ENCODE measurements around the gene SBK2. TPM values are rescaled to one million over a fixed set of nuclear protein-coding genes. Genes with fewer than 3 reads are reported as not detected.

The SBK2 gene
- polyA plus RNA-seq, 1 of the 3 experiments (the other 2 are of a cell fraction): 0.20 TPM

GRCh38 chr19:55578761-55579747 lies 42.1 kb upstream of the SBK2 start (continued):
- no peak for TF ChIP-seq REST (IDR thresholded peaks at IDR 0.05; ENCODE audit: low read depth, low read length)

GRCh38 chr19:55578031-55578760 lies 41.3 kb upstream of the SBK2 start:
- Histone ChIP-seq H3K36me3 (replicated peaks in 1 of 2; ENCODE audit: control insufficient read depth in 1 of 2, insufficient read depth in 2 of 2, low read length in 1 of 2) (peaks cover 0 to 10% of the 10 kb centered on the region in 2 experiments), H3K4me3 (ENCODE audit: low read depth in 2 of 2, low read length in 1 of 2) (no peak overlapping the region), H3K4me1 (ENCODE audit: control insufficient read depth in 1 of 2, insufficient read depth in 2 of 2, low read depth in 1 of 2, low read length in 1 of 2) (peaks cover 0 to 11% of the 10 kb centered on the region in 2 experiments; a peak in 1 of 4 replicates), H3K4me2 (no peak overlapping the region), H3K9me2 (no peaks in the 10 kb centered on the region), H4K20me1 (ENCODE audit: insufficient read depth) (no peaks in the 10 kb centered on the region), H3K79me2 (ENCODE audit: insufficient read depth) (peaks cover 20% of the 10 kb centered on the region), H3K9me3 (no peaks in the 10 kb centered on the region), H3K27ac (ENCODE audit: low read depth in 2 of 2, low read length in 1 of 2) (no peak overlapping the region), H2AFZ (ENCODE audit: low read depth) (no peak overlapping the region), H3K9ac (no peak overlapping the region), H3K27me3 (ENCODE audit: insufficient read depth) (no peaks in the 10 kb centered on the region), H3F3A (replicated peaks; ENCODE audit: insufficient read depth) (no peaks in the 10 kb centered on the region)
- ChIA-PET CTCF (no interaction called here), POLR2A (no interaction called here)
- WGBS (ENCODE audit: low lambda C conversion rate): 97% methylated on average over 42 of the region's 83 CpGs
- TF ChIP-seq USF1 (IDR thresholded peaks at IDR 0.05; ENCODE audit: borderline replicate concordance, low read depth): no peak
- TF ChIP-seq RXRA (IDR thresholded peaks at IDR 0.05; ENCODE audit: borderline replicate concordance, low read depth): no peak
- no peak for TF ChIP-seq RFX5 (IDR thresholded peaks at IDR 0.05; ENCODE audit: low read length)
- TF ChIP-seq MXI1 (IDR thresholded peaks at IDR 0.05; ENCODE audit: low read depth, low read length): no peak
- TF ChIP-seq FOXJ3 (CRISPR knock-in tag; IDR thresholded peaks at IDR 0.05): no peak
- no peak for TF ChIP-seq FOXM1 (IDR thresholded peaks at IDR 0.05; ENCODE audit: low read depth)
- no peak for TF ChIP-seq RCOR1 (IDR thresholded peaks at IDR 0.05; ENCODE audit: low read length)
- TF ChIP-seq CTCF (IDR thresholded peaks at IDR 0.05): no peak
- no peak for TF ChIP-seq USF2 (IDR thresholded peaks at IDR 0.05; ENCODE audit: borderline replicate concordance, low read depth, low read length)
- no peak for TF ChIP-seq JUND (IDR thresholded peaks at IDR 0.05)
- no peak for TF ChIP-seq IRF3 (IDR thresholded peaks at IDR 0.05; ENCODE audit: low read depth, low read length)
- no peak for TF ChIP-seq PBX3 (IDR thresholded peaks at IDR 0.05)
- TF ChIP-seq SMC3 (IDR thresholded peaks at IDR 0.05; ENCODE audit: low read depth, low read length): no peak
- TF ChIP-seq NFIC (IDR thresholded peaks at IDR 0.05; ENCODE audit: borderline replicate concordance): no peak
- no peak for TF ChIP-seq EP300 (IDR thresholded peaks at IDR 0.05; ENCODE audit: borderline replicate concordance in 1 of 2, low read depth in 1 of 2, low read length in 1 of 2)
- TF ChIP-seq RAD21 (IDR thresholded peaks at IDR 0.05; ENCODE audit: low read length): no peak
- no peak for TF ChIP-seq POLR2AphosphoS5 (IDR thresholded peaks at IDR 0.05; ENCODE audit: low read depth, low read length)
- TF ChIP-seq ELF1 (IDR thresholded peaks at IDR 0.05): no peak
- no peak for TF ChIP-seq NRF1 (IDR thresholded peaks at IDR 0.05; ENCODE audit: low read depth, low read length)
- no peak for DNase-seq
